PC-3 (cell line): Measurements from ENCODE around the gene RGS17.

Experiments
- EZH2 ChIP-seq: fragments of 300-600 bp; sonication (generic); IDR thresholded peaks from one replicate; pipeline ENCODE4 v1.6.1; 2017; ENCODE audit warnings: antibody characterized with exemption, mild to moderate bottlenecking, low read length; ENCODE audit not compliant: unreplicated experiment
- EZH2phosphoT487 ChIP-seq: fragments of 300-600 bp; sonication (generic); IDR thresholded peaks from 2 replicates; pipeline ENCODE4 v1.6.1; 2018; ENCODE audit warnings: mild to moderate bottlenecking, antibody characterized with exemption, low read length, borderline replicate concordance
- TF ChIP-seq, protein P1 (sequence below): fragments of 300-600 bp; sonication (generic); conservative IDR thresholded peaks from 2 replicates; pipeline ENCODE4 v1.5.1; 2017; ENCODE audit warnings: antibody characterized with exemption, low read depth, mild to moderate bottlenecking, low read length

DNA sequence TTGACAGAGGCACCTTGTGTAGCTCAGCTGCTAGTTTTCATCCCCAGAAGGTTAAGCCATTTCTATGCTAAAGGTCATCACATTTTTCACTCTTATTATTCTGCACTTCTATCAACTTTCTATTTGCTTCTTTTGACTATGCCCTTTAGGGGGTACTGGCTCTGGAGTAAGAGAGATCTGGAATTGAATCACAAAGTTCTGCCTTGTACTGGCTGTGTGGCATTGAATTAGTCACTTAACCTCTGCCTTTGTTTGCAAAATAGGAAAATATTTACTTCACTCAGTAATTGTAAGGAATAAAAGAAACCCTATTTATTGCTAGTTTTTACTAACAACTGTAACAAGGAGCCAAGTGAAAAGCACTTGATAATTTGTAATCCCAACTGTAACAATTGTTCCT, 71.8 kb downstream of the RGS17 start:
- TF ChIP-seq, protein P1, sequence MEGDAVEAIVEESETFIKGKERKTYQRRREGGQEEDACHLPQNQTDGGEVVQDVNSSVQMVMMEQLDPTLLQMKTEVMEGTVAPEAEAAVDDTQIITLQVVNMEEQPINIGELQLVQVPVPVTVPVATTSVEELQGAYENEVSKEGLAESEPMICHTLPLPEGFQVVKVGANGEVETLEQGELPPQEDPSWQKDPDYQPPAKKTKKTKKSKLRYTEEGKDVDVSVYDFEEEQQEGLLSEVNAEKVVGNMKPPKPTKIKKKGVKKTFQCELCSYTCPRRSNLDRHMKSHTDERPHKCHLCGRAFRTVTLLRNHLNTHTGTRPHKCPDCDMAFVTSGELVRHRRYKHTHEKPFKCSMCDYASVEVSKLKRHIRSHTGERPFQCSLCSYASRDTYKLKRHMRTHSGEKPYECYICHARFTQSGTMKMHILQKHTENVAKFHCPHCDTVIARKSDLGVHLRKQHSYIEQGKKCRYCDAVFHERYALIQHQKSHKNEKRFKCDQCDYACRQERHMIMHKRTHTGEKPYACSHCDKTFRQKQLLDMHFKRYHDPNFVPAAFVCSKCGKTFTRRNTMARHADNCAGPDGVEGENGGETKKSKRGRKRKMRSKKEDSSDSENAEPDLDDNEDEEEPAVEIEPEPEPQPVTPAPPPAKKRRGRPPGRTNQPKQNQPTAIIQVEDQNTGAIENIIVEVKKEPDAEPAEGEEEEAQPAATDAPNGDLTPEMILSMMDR, result no peak
- no peak for TF ChIP-seq EZH2
- no peak for TF ChIP-seq EZH2phosphoT487
